PFSK-1 (cell line): ENCODE measurements around the gene ETFRF1.

ENCODE experiments used
- POLR2AphosphoS5 ChIP-seq: IDR thresholded peaks from 2 replicates; pipeline ENCODE4 v1.6.1; 2012; ENCODE audit warnings: low read depth, mild to moderate bottlenecking, control low read depth, low read length, moderate library complexity
- REST ChIP-seq, 2 experiments: IDR thresholded peaks; 2 replicates each; pipeline versions ENCODE4 v1.6.1 to v1.8.0; 2011 to 2012; ENCODE audit warnings: low read depth in 2 of 2, low read length in 2 of 2, control low read depth in 1 of 2, inconsistent platforms in 1 of 2, mild to moderate bottlenecking in 1 of 2, moderate library complexity in 1 of 2; ENCODE audit not compliant: insufficient read depth in 1 of 2
- TAF1 ChIP-seq: IDR thresholded peaks from 2 replicates; pipeline ENCODE4 v1.6.1; 2012; ENCODE audit warnings: low read length, control low read depth, borderline replicate concordance; ENCODE audit not compliant: insufficient read depth

DNA sequence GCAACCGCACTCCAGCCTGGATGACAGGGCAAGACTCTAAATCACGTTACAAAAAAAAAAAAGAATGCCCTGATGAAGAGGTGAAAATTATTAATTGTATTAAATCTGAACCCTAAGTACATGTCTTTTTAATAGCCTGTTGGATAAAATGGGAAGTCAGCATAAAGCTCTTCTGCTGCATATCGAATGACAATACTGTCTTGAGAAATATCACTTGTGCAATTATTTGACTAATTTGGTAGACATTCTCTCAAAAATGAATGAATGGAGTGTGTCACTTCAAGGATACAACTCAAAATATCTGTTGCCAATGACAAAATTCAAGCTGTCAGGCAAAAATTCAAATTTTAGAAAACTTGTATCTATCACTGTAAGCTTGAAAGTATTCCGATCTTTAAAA is 39.0 kb upstream of the ETFRF1 start:
- TF ChIP-seq POLR2AphosphoS5 (no peak), REST (IDR thresholded peaks at IDR 0.05; ENCODE audit: insufficient read depth in 1 of 2, low read depth in 2 of 2, low read length in 2 of 2) (no peak), TAF1 (no peak)
